Breast epithelium (tissue), 4 donors: ENCODE results near the gene NTN5. TPM values are rescaled to one million over a fixed set of nuclear protein-coding genes. Genes with fewer than 3 reads are reported as not detected.
A peak's percentile ranks its signal among the peaks of the same experiment; 100 is the strongest.
"Not testable (repeated sequence)": the region's sequence is repeated elsewhere in the genome, so short reads cannot be mapped to it uniquely, and the experiment has no call there.

Source experiments
- DNase-seq, 2 donors: peaks; one replicate each; pipeline ENCODE4 v3.0.0-alpha.2; 2019; ENCODE audit warnings: low spot score in 2 of 2
- H3K27ac ChIP-seq, 2 donors: fragments of 200-600 bp; sonication (generic) in 1 of 2; one replicate each; pipeline ENCODE4 v1.5.1; 2016 to 2019; ENCODE audit warnings: mild to moderate bottlenecking in 1 of 2
- H3K27me3 ChIP-seq, 2 donors: fragments of 200-600 bp; sonication (generic) in 1 of 2; one replicate each; pipeline versions ENCODE4 v1.5.1 to v1.6.0; 2017 to 2019; ENCODE audit warnings: control low read depth in 1 of 2, mild to moderate bottlenecking in 1 of 2
- H3K36me3 ChIP-seq: fragments of 200-600 bp; one replicate; pipeline ENCODE4 v1.5.1; 2019
- H3K4me1 ChIP-seq, 2 donors: fragments of 200-600 bp; sonication (generic); one replicate each; pipeline ENCODE4 v1.5.1; 2016 to 2019; ENCODE audit warnings: control low read depth in 1 of 2
- H3K4me3 ChIP-seq, 3 donors: fragments of 200-600 bp; sonication (generic); 1 replicate in 2 of 3; 2 replicates in 1 of 3; pipeline ENCODE4 v1.5.1; 2016 to 2019; ENCODE audit warnings: mild to moderate bottlenecking in 3 of 3, moderate library complexity in 2 of 3
- H3K9me3 ChIP-seq, 2 donors: fragments of 200-600 bp; sonication (generic) in 1 of 2; one replicate each; pipeline ENCODE4 v1.5.1; 2016 to 2019; ENCODE audit warnings: control low read depth in 1 of 2
- POLR2A ChIP-seq: fragments of 450-650 bp; IDR thresholded peaks from one replicate; pipeline ENCODE4 v1.6.1; 2016; ENCODE audit warnings: antibody characterized with exemption, mild to moderate bottlenecking, moderate library complexity
- POLR2AphosphoS5 ChIP-seq, 3 donors: sonication (generic); formaldehyde crosslinking; IDR thresholded peaks; one replicate each; pipeline ENCODE4 v1.6.1; 2017; ENCODE audit warnings: antibody characterized with exemption in 3 of 3
- intact Hi-C: fragments of 100-400 bp; cut with DNase I; formaldehyde crosslinking; loops from one replicate; pipeline ENCODE4 v1.15.1; 2023; ENCODE audit warnings: low total_unique reads
- total RNA-seq, 3 donors: library from RNA; depleted of rRNA; stranded (reverse); fragments of >200 nt; gene quantifications; one replicate each; pipeline ENCODE4 v1.1.0, GENCODE V29; 2016
- TF ChIP-seq, protein P1 (sequence below), 3 donors: fragments of 450-650 bp; IDR thresholded peaks; one replicate each; pipeline ENCODE4 v1.5.1; 2016 to 2017; ENCODE audit warnings: antibody characterized with exemption in 3 of 3, mild to moderate bottlenecking in 3 of 3, moderate library complexity in 3 of 3

The NTN5 gene
- total RNA-seq, 3 donors from 2014 or later: 0.64 to 2.9 (median 2.6) TPM

DNA sequence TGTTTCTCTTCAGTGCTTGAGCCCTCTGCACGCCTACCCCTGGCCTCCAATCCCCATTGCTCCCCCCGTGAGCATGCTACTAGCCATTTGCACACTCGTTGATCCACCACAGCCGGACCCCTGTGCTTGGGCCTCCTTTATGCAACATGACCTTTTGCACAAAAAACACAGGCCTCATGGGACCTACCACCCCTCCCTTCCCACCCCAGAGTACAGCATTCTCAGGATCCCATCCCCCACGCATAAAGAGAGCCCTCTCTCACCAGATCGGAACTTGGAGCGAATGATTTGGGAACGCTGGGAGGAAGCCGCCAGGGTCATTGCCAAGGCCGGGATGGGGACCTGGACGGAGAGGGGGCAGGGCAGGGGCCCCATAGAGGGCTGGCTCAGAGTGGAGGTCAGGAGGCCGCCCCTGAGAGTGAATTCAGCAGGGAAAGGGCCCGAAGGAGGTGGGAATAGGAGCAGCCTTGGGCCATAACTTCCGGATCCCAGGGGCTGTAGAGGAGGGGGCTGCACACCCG is 46.0 kb upstream of the NTN5 start:
- Histone ChIP-seq H3K36me3 (no peaks in the 10 kb centered on the region), H3K4me1 (peaks cover 9% of the 10 kb centered on the region in 2 donors), H3K4me3 (no peak overlapping the region), H3K9me3 (no peaks in the 10 kb centered on the region), H3K27ac (peak overlapping the region in 1 of 2 donors; percentile 34), H3K27me3 (no peaks in the 10 kb centered on the region)
- intact Hi-C loops: no loop called here
- TF ChIP-seq POLR2AphosphoS5 (IDR thresholded peaks at IDR 0.05) (no peak), POLR2A (no peak)
- TF ChIP-seq, protein P1, sequence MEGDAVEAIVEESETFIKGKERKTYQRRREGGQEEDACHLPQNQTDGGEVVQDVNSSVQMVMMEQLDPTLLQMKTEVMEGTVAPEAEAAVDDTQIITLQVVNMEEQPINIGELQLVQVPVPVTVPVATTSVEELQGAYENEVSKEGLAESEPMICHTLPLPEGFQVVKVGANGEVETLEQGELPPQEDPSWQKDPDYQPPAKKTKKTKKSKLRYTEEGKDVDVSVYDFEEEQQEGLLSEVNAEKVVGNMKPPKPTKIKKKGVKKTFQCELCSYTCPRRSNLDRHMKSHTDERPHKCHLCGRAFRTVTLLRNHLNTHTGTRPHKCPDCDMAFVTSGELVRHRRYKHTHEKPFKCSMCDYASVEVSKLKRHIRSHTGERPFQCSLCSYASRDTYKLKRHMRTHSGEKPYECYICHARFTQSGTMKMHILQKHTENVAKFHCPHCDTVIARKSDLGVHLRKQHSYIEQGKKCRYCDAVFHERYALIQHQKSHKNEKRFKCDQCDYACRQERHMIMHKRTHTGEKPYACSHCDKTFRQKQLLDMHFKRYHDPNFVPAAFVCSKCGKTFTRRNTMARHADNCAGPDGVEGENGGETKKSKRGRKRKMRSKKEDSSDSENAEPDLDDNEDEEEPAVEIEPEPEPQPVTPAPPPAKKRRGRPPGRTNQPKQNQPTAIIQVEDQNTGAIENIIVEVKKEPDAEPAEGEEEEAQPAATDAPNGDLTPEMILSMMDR (IDR thresholded peaks at IDR 0.05): no peak
- no peak for DNase-seq

DNA sequence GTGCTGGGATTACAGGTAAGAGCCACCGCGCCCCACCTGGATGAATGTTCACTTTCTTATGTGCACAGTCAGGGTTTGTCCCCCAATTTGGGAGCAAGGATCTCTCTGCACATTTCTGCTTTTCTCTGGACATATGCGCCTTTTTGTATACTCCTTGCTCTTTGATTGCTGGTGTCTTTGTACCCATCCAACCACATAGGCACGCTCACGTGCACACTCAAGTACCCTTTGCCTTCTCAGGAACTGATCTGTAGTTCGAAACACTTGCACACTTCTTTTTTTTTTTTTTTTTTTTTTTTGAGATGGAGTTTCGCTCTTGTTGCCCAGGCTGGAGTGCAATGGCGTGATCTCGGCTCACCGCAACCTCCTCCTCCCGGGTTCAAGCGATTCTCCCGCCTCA is 45.3 kb upstream of the NTN5 start:
- H3K9me3 ChIP-seq, H3K27ac ChIP-seq, intact Hi-C loops, H3K27me3 ChIP-seq, DNase-seq, H3K4me3 ChIP-seq, H3K36me3 ChIP-seq: not testable (repeated sequence)
- peaks cover 9 to 12% of the 10 kb centered on the region in 2 donors for H3K4me1 ChIP-seq

DNA sequence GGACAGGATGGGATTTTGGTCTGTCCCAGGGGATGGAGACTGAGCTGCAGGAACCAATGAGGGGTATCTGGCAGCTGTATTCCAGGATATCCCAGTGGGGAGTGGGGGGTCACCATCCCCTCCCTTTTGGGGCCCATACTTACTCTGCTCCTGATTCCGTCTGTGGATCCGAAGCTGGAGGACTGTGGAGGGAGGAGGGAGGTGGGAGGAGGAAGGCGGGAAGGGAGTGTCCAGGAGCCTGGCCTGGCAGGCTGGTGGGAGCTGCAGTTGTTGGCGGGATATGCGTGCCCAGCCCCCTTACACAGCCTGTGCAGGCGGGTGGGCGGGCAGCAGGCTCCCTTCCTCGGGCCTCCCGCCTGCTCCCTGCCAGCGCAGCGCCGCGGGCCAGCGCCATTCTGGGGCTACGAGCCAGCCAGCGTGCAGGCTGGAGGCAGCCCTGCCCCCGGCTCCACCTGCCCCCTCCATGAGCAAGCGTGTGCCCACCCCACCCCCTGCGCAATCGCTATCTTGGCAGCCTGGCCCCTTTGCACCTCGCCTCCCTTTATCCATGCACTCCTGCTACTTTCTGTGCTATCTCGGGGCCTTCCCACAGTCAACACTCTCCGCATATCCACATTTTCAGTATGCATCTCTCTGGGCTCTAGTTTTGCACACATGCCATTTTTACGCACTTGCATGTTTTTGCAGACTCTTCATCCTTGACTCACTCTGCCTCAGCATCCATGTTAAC is 43.9 kb upstream of the NTN5 start:
- H3K9me3 ChIP-seq: no peaks in the 10 kb centered on the region
- H3K4me3 ChIP-seq: peak overlapping the region; percentile 13 to 56 (median 44)
- no peaks in the 10 kb centered on the region for H3K36me3 ChIP-seq
- no peak for DNase-seq
- H3K4me1 ChIP-seq: peaks cover 9 to 15% of the 10 kb centered on the region in 2 donors
- TF ChIP-seq, protein P1 (IDR thresholded peaks at IDR 0.05): no peak
- no peak for TF ChIP-seq POLR2AphosphoS5 (IDR thresholded peaks at IDR 0.05)
- TF ChIP-seq POLR2A: no peak
- intact Hi-C loops: no loop called here
- H3K27me3 ChIP-seq: no peaks in the 10 kb centered on the region
- H3K27ac ChIP-seq: peak overlapping the region; percentile 55 to 74

DNA sequence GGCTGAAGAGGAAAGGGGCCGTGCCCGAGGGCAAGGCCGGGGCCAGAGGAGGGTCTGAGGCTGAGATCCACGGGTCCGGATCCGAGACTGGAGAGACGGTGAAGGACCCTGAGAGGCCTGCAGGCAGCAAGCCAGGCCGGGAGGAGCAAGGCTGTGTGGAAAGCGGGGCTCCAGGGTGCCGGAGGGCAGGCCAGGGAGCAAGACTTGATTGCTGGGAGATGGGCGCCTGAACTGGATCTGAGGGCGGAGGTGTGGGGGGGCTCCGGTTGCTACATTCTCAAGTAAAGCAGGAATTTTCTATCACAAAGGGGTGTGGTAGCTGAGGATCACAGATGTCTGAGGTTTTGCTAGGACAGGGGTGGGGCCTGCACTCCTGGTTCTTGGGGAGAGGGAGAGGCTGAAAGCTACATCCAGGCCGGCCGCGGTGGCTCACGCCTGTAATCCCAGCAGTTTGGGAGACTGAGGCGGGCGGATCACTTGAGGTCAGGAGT is 42.9 kb upstream of the NTN5 start:
- intact Hi-C loops: no loop called here
- Histone ChIP-seq H3K36me3 (no peaks in the 10 kb centered on the region), H3K27me3 (no peaks in the 10 kb centered on the region), H3K4me3 (peak overlapping the region; percentile 49 to 82 (median 62)), H3K9me3 (peaks cover 0 to 2% of the 10 kb centered on the region in 2 donors), H3K27ac (peak overlapping the region; percentile 87 to 93), H3K4me1 (peaks cover 9 to 15% of the 10 kb centered on the region in 2 donors)
- DNase-seq: no peak
- TF ChIP-seq, protein P1 (IDR thresholded peaks at IDR 0.05): no peak
- TF ChIP-seq POLR2A (no peak), POLR2AphosphoS5 (IDR thresholded peaks at IDR 0.05) (no peak)

DNA sequence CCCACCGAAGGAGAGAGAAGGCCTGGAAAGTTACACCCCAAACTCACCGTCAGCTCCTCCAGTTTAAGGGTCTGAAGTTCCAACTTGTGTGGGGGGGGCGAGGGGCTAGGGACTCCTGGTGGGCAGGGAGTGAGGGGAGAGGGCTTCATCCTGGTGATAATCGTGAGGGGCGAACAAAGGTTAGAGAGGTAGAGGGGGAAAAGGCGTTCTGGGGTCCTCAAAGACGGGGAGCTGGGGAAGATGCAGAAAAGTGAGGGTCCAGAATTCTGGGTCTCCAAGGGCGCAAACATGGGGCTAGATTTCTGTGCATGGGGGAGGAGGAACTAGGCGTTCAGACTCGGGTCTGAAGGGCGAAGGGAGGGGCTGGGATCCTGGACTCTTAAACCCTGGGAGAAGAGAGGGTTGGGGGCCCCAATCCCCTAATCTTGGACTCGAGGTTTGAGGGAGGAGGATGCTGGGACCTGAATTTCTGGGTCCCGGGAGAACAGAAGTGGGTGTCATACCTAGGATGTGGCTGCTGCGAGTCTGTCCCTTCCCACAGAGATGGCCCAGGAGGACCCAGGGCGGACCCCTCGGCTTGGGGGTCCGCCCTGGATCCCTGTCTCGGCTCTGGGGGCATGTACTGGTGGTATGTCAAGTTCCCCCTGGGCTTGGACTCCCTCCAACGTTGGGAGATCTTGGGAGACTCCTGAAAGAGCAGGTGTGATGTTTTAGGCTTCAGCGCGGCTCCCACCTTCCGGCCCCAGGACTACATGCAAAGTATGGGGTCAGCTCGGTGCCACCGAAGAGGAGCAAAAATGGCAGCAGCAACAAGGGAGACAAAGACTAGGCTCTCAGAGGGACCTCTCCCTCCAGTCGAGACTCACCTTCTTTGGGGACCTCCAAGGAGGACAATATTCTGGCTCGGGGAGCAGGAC is 42.2 kb upstream of the NTN5 start:
- peak overlapping the region; percentile 87 to 93 for H3K27ac ChIP-seq
- peaks cover 9 to 15% of the 10 kb centered on the region in 2 donors for H3K4me1 ChIP-seq
- no peaks in the 10 kb centered on the region for H3K36me3 ChIP-seq
- intact Hi-C loops: no loop called here
- peaks cover 0 to 2% of the 10 kb centered on the region in 2 donors for H3K9me3 ChIP-seq
- H3K4me3 ChIP-seq: peak overlapping the region; percentile 49 to 82 (median 62)
- no peaks in the 10 kb centered on the region for H3K27me3 ChIP-seq
- no peak for TF ChIP-seq POLR2A
- TF ChIP-seq POLR2AphosphoS5 (IDR thresholded peaks at IDR 0.05): no peak
- TF ChIP-seq, protein P1 (IDR thresholded peaks at IDR 0.05): no peak
- no peak for DNase-seq
